HEK293T (cell line): ENCODE results near the gene NXPH2.

Experiments used
- CTCF ChIA-PET: fragments of 350-600 bp; formaldehyde crosslinking; extraction: SDS; loops from one replicate; lab custom pipeline; 2021; ENCODE audit warnings: antibody characterized with exemption, inconsistent platforms; lab: Yijun Ruan, JAX
- POLR2A ChIA-PET: fragments of 350-600 bp; formaldehyde crosslinking; extraction: SDS; loops from one replicate; lab custom pipeline; 2020; ENCODE audit warnings: antibody characterized with exemption, inconsistent platforms; lab: Yijun Ruan, JAX
- DNase-seq: peaks from one replicate; pipeline ENCODE4 v3.0.0; 2012; ENCODE audit warnings: mixed read lengths; ENCODE audit errors: extremely low spot score
- ARNT ChIP-seq: fragments of 450-650 bp; IDR thresholded peaks from 2 replicates; pipeline ENCODE4 v1.6.1; 2017; ENCODE audit warnings: mild to moderate bottlenecking
- BHLHE40 ChIP-seq: fragments of 450-650 bp; IDR thresholded peaks from 2 replicates; pipeline ENCODE4 v1.6.1; 2016; ENCODE audit warnings: mild to moderate bottlenecking, moderate library complexity, borderline replicate concordance
- CTBP1 ChIP-seq: fragments of 450-650 bp; IDR thresholded peaks from 2 replicates; pipeline ENCODE4 v1.6.1; 2016; ENCODE audit warnings: borderline replicate concordance
- ELF4 ChIP-seq: fragments of 450-650 bp; IDR thresholded peaks from 2 replicates; pipeline ENCODE4 v1.6.1; 2017; ENCODE audit warnings: antibody characterized with exemption
- FOXA1 ChIP-seq: fragments of 450-650 bp; IDR thresholded peaks from 2 replicates; pipeline ENCODE4 v1.6.1; 2016; ENCODE audit warnings: mild to moderate bottlenecking
- FOXK2 ChIP-seq: fragments of 450-650 bp; IDR thresholded peaks from 2 replicates; pipeline ENCODE4 v1.6.1; 2016; ENCODE audit warnings: mild to moderate bottlenecking
- FOXM1 ChIP-seq: fragments of 450-650 bp; IDR thresholded peaks from 2 replicates; pipeline ENCODE4 v1.6.1; 2017; ENCODE audit warnings: mild to moderate bottlenecking, borderline replicate concordance
- HDGF ChIP-seq: fragments of 450-650 bp; IDR thresholded peaks from 2 replicates; pipeline ENCODE4 v1.6.1; 2017; ENCODE audit warnings: antibody characterized with exemption, borderline replicate concordance
- L3MBTL2 ChIP-seq: fragments of 450-650 bp; conservative IDR thresholded peaks from 2 replicates; pipeline ENCODE4 v1.6.1; 2016; ENCODE audit warnings: mild to moderate bottlenecking
- LEF1 ChIP-seq: fragments of 450-650 bp; IDR thresholded peaks from 2 replicates; pipeline ENCODE4 v1.6.1; 2017; ENCODE audit warnings: mild to moderate bottlenecking, borderline replicate concordance
- NFRKB ChIP-seq: fragments of 450-650 bp; IDR thresholded peaks from 2 replicates; pipeline ENCODE4 v1.6.1; 2016; ENCODE audit warnings: mild to moderate bottlenecking, moderate library complexity
- SP1 ChIP-seq: fragments of 450-650 bp; IDR thresholded peaks from 2 replicates; pipeline ENCODE4 v1.6.1; 2017
- SUZ12 ChIP-seq: fragments of 450-650 bp; IDR thresholded peaks from 2 replicates; pipeline ENCODE4 v1.6.1; 2016; ENCODE audit warnings: mild to moderate bottlenecking
- TARDBP ChIP-seq: fragments of 450-650 bp; IDR thresholded peaks from 2 replicates; pipeline ENCODE4 v1.6.1; 2016
- ZNF384 ChIP-seq: fragments of 450-650 bp; IDR thresholded peaks from 2 replicates; pipeline ENCODE4 v1.6.1; 2016
- TF ChIP-seq, protein P1 (sequence below): fragments of 450-650 bp; IDR thresholded peaks from 2 replicates; pipeline ENCODE4 v1.6.1; 2016

The NXPH2 gene

DNA sequence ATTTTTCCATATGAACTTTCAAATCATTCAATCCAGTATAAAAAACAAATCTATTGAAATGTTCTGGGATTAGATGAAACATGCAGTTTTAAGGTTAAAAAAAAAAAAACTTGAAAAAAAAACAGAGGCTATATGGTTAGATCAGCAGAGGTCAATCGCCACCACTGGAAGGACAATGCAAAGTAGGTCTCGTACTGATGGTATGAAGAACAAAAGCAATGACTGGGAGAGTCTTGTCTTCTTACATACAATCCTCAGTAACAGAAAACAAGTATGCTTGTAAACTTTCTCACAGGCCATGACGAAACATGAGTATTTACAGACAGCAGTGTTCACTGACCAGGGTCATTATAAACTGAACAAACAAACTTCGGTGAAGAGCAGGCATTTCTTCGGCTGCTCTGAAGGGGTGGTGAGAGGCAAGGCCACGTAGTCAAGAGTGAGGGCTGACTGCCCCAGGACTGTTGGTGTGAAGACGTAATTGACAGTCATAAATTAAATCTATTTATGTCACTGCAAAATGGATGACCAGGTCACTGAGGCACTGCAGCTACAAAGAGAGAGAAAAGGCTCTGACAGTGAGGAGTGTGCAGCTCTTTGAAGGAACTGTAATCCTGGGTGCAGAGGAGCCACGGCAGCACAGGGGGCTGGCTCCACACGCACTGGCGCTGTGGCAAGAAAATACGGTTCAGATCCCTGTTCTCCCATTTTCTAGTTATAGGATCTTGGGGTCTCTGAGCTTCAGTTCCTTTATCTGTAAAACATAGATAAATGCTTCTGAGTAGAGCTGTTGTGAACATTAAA is 60.0 kb downstream of the NXPH2 start:
- DNase-seq: no peak
- TF ChIP-seq, protein P1, sequence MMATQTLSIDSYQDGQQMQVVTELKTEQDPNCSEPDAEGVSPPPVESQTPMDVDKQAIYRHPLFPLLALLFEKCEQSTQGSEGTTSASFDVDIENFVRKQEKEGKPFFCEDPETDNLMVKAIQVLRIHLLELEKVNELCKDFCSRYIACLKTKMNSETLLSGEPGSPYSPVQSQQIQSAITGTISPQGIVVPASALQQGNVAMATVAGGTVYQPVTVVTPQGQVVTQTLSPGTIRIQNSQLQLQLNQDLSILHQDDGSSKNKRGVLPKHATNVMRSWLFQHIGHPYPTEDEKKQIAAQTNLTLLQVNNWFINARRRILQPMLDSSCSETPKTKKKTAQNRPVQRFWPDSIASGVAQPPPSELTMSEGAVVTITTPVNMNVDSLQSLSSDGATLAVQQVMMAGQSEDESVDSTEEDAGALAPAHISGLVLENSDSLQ: peak; percentile 27; the same call in 1 of the 2 replicates
- TF ChIP-seq LEF1: no peak
- ChIA-PET POLR2A (interaction anchor here (1.6 kb wide), 1 partner anchor 11 kb away, joined by 3 read pairs; no protein-coding TSS in a partner anchor), CTCF (interaction anchor here (0.6 kb wide), 2 partner anchors 285 to 763 kb away, joined by 3 to 4 read pairs; no protein-coding TSS in a partner anchor)

GRCh38 chr2:138718405-138718804 is 61.8 kb downstream of the NXPH2 start:
- POLR2A ChIA-PET: no interaction called here
- CTCF ChIA-PET: no interaction called here
- TF ChIP-seq NFRKB (no peak), ZNF384 (no peak), HDGF (no peak), FOXA1 (no peak), LEF1 (no peak), SUZ12 (no peak), TARDBP (no peak)
- TF ChIP-seq, protein P1: no peak
- DNase-seq: no peak

DNA sequence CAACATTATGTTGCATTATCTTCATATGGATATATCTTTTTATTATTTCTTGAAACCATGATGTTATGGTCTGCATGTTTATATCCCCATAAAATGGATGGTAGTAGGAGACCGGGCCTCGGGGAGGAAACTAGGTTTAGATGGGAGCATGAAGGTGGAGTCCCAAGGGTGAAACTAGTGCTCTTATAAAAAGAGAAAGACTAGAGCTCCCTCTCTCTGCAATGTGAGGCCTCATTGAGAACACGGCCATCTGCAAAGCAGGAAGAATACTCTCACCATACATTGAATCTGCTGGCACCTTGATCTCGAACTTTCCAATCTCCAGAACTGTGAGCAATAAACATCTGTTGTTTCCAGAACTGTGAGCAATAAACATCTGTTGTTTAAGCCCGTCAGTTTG is 64.0 kb downstream of the NXPH2 start:
- TF ChIP-seq L3MBTL2: no peak
- no peak for TF ChIP-seq SP1
- no peak for TF ChIP-seq SUZ12
- TF ChIP-seq FOXA1: no peak
- TF ChIP-seq ARNT: no peak
- TF ChIP-seq, protein P1: no peak
- no peak for TF ChIP-seq LEF1
- TF ChIP-seq HDGF: no peak
- no peak for TF ChIP-seq TARDBP
- TF ChIP-seq CTBP1: no peak
- no peak for TF ChIP-seq ELF4
- TF ChIP-seq BHLHE40: no peak
- no peak for TF ChIP-seq ZNF384
- TF ChIP-seq FOXK2: no peak
- ChIA-PET POLR2A (no interaction called here), CTCF (no interaction called here)
- no peak for DNase-seq

DNA sequence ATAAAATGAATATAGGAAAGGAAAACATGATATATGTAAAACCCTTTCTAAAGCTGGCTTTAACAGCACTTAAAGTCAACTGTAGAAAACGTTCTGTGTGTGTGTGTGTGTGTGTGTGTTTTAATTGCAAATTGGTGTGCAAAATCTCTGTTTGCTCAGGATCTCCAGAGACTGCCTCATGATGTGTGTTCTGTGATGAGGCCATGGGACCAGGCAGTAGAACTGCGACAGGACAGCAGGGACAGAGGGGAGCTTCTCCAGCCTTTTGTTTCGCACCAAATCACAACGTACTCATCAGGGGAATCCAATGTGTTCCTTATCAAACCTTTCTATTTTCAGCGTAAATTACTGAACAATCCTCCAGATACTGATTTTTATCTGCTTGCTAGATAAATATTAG is 66.7 kb downstream of the NXPH2 start:
- DNase-seq: no peak
- ChIA-PET POLR2A (no interaction called here), CTCF (interaction anchor here (0.7 kb wide), 1 partner anchor 54 kb away, joined by 4 read pairs; no protein-coding TSS in a partner anchor)
- TF ChIP-seq L3MBTL2: no peak
- TF ChIP-seq LEF1: no peak
- no peak for TF ChIP-seq TARDBP
- no peak for TF ChIP-seq FOXK2
- no peak for TF ChIP-seq ARNT
- TF ChIP-seq ELF4: no peak
- no peak for TF ChIP-seq NFRKB
- no peak for TF ChIP-seq HDGF
- no peak for TF ChIP-seq FOXM1
- no peak for TF ChIP-seq SP1
- no peak for TF ChIP-seq FOXA1
- no peak for TF ChIP-seq SUZ12
- no peak for TF ChIP-seq ZNF384

GRCh38 chr2:138713069-138713496 is 67.1 kb downstream of the NXPH2 start:
- POLR2A ChIA-PET: no interaction called here
- TF ChIP-seq FOXA1 (no peak), BHLHE40 (no peak), LEF1 (no peak), HDGF (no peak), SUZ12 (no peak), NFRKB (no peak), ARNT (no peak), SP1 (no peak), FOXK2 (no peak), FOXM1 (no peak), L3MBTL2 (no peak), CTBP1 (no peak), ZNF384 (no peak), ELF4 (no peak), TARDBP (no peak)
- TF ChIP-seq, protein P1: no peak
- no peak for DNase-seq
- CTCF ChIA-PET: interaction anchor here (0.7 kb wide), 1 partner anchor 55 kb away, joined by 4 read pairs; no protein-coding TSS in a partner anchor
